DOHH2 (cell line): ENCODE data around the gene ZFHX3.
A peak's percentile ranks its signal among the peaks of the same experiment; 100 is the strongest.

ENCODE experiments used
- EZH2phosphoT487 ChIP-seq: fragments of 200-600 bp; sonication (generic); IDR thresholded peaks from 2 replicates; pipeline ENCODE4 v1.6.1; 2017; ENCODE audit warnings: borderline replicate concordance, mild to moderate bottlenecking, antibody characterized with exemption, low read length, moderate library complexity, mixed read lengths
- TF ChIP-seq, protein P1 (sequence below): fragments of 200-600 bp; sonication (generic); IDR thresholded peaks from one replicate; pipeline ENCODE4 v1.5.1; 2014; ENCODE audit warnings: antibody characterized with exemption, mild to moderate bottlenecking, low read depth, low read length; ENCODE audit not compliant: poor library complexity, severe bottlenecking

DNA sequence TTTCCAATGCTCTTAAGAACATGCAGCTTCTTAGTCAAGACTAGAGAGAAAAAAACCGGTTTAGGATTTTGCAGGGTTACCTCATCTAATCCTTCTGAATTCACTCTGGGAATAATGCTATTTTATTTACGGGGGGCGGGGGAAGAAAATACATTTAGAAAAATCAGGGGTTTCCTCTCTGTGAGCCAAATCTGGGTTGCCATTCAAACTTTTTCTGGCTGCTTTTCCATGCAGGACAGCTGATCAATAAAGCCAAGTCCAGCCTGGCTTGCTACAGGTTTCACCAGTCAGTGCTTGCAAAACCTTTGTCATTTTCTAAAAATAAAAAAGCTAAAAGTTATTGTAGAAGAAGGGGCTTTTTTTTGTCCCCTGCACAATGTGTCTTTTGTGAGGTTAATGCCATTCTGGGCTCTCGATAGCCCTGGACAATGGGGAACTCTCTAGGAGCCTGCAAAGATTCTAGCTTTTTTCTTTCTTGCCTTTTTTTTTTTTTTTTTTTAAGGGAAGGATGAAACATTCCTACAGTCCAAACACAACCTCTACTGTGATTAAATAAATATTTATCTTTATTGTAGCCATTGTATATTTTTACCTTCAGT lies 13.1 kb upstream of the ZFHX3 start:
- TF ChIP-seq, protein P1, sequence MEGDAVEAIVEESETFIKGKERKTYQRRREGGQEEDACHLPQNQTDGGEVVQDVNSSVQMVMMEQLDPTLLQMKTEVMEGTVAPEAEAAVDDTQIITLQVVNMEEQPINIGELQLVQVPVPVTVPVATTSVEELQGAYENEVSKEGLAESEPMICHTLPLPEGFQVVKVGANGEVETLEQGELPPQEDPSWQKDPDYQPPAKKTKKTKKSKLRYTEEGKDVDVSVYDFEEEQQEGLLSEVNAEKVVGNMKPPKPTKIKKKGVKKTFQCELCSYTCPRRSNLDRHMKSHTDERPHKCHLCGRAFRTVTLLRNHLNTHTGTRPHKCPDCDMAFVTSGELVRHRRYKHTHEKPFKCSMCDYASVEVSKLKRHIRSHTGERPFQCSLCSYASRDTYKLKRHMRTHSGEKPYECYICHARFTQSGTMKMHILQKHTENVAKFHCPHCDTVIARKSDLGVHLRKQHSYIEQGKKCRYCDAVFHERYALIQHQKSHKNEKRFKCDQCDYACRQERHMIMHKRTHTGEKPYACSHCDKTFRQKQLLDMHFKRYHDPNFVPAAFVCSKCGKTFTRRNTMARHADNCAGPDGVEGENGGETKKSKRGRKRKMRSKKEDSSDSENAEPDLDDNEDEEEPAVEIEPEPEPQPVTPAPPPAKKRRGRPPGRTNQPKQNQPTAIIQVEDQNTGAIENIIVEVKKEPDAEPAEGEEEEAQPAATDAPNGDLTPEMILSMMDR, result no peak
- peak; percentile 47; the same call in 1 of the 2 replicates for TF ChIP-seq EZH2phosphoT487
